Choroid plexus epithelial cell (primary cell): Measurements from ENCODE around the gene PRELID3B.

ENCODE experiments used
- DNase-seq: peaks from one replicate; pipeline ENCODE4 v3.0.0-alpha.2; 2010; ENCODE audit warnings: low read depth
- H3K4me3 ChIP-seq: 2 replicates; pipeline ENCODE4 v1.5.1; 2011; ENCODE audit warnings: low read depth, mild to moderate bottlenecking, control low read depth, low read length, moderate library complexity
- CTCF ChIP-seq: conservative IDR thresholded peaks from 2 replicates; pipeline ENCODE4 v1.5.1; 2011; ENCODE audit warnings: low read depth, mild to moderate bottlenecking, control low read depth, inconsistent platforms, low read length, moderate library complexity

The PRELID3B gene

GRCh38 chr20:59042151-59042795, at the start of gene PRELID3B:
Gene PRELID3B (minus strand): TSS chr20:59042786. CDS start chr20:59042730, 56 bp downstream.
- peak; percentile 25 for DNase-seq
- TF ChIP-seq CTCF = no peak
- H3K4me3 ChIP-seq = peak within 1 kb of the TSS; percentile 90

- TF ChIP-seq CTCF = peak; percentile 94
- peak; percentile 76 for DNase-seq
- no peak overlapping the region for H3K4me3 ChIP-seq
Observed at GRCh38 chr20:59087829-59088433, 45.3 kb upstream of the PRELID3B start.

- no peak for DNase-seq
- no peak for TF ChIP-seq CTCF
- no peak overlapping the region for H3K4me3 ChIP-seq
Observed at GRCh38 chr20:59086923-59087322, 44.3 kb upstream of the PRELID3B start.

GRCh38 chr20:59084041-59084850, 41.7 kb upstream of the PRELID3B start:
- no peak for DNase-seq

GRCh38 chr20:59082981-59083380, 40.4 kb upstream of the PRELID3B start:
- no peak overlapping the region for H3K4me3 ChIP-seq
- no peak for TF ChIP-seq CTCF
- DNase-seq = peak; percentile 39

More at GRCh38 chr20:59084041-59084850, 41.7 kb upstream of the PRELID3B start:
- H3K4me3 ChIP-seq = no peak overlapping the region
- no peak for TF ChIP-seq CTCF

GRCh38 chr20:59082077-59082740, 39.6 kb upstream of the PRELID3B start:
- H3K4me3 ChIP-seq = no peak overlapping the region
- peak; percentile 56 for DNase-seq
- TF ChIP-seq CTCF = peak; percentile 49
